GM12878 (cell line): ENCODE measurements around the gene MRPS12.

Source experiments
- CREB1 ChIP-seq: IDR thresholded peaks from 2 replicates; pipeline ENCODE4 v1.6.1; 2012; ENCODE audit warnings: low read depth, mild to moderate bottlenecking, inconsistent platforms
- EP300 ChIP-seq, 2 experiments: fragments of 150-350 bp in 1 of 2; IDR thresholded peaks; 2 replicates each; pipeline ENCODE4 v1.6.1; 2011 to 2012; ENCODE audit warnings: low read depth in 2 of 2, low read length in 2 of 2, borderline replicate concordance in 1 of 2, improper control_type of control experiment in 1 of 2, inconsistent platforms in 1 of 2; ENCODE audit not compliant: control insufficient read depth in 1 of 2
- ESRRA ChIP-seq: IDR thresholded peaks from 2 replicates; pipeline ENCODE4 v1.6.1; 2012; ENCODE audit warnings: mild to moderate bottlenecking, low read length, improper control_type of control experiment
- TAF1 ChIP-seq: IDR thresholded peaks from 2 replicates; pipeline ENCODE4 v1.6.1; 2011; ENCODE audit warnings: mild to moderate bottlenecking, low read depth, low read length, borderline replicate concordance
- TF ChIP-seq, protein P1 (sequence below), 3 experiments: IDR thresholded peaks in 2 of 3; conservative IDR thresholded peaks in 1 of 3; 2 replicates each; pipeline ENCODE4 v1.5.1; 2011; ENCODE audit warnings: low read depth in 3 of 3, low read length in 3 of 3, mild to moderate bottlenecking in 3 of 3, control low read depth in 2 of 3, moderate library complexity in 2 of 3, inconsistent platforms in 1 of 3, mixed read lengths in 1 of 3; ENCODE audit not compliant: control insufficient read depth in 2 of 3, insufficient read depth in 1 of 3; ENCODE audit errors: extremely low read depth in 1 of 3

DNA sequence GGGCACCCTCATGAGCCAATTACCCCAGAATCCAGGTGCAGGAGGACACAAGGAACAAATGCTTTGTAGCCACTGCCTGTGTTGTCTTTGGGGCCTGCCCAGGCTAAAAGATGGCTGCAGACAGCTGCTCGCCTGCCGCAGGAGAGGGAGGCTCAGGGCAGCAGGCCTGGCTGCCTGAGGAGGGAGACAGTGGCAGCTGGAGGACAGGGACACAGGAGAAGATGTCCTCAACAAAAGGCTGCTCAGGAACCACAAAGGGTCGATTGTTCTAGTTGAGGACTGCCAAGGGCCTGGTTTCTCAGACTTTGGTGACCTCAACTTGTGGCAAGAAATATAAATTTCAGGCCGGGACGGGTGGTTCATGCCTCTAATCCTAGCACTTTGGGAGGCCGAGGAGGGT is 39.0 kb upstream of the MRPS12 start:
- TF ChIP-seq TAF1 (no peak), EP300 (IDR thresholded peaks at IDR 0.05; ENCODE audit: borderline replicate concordance in 1 of 2, control insufficient read depth in 1 of 2, low read depth in 2 of 2, low read length in 2 of 2) (no peak), ESRRA (no peak), CREB1 (no peak)
- TF ChIP-seq, protein P1, sequence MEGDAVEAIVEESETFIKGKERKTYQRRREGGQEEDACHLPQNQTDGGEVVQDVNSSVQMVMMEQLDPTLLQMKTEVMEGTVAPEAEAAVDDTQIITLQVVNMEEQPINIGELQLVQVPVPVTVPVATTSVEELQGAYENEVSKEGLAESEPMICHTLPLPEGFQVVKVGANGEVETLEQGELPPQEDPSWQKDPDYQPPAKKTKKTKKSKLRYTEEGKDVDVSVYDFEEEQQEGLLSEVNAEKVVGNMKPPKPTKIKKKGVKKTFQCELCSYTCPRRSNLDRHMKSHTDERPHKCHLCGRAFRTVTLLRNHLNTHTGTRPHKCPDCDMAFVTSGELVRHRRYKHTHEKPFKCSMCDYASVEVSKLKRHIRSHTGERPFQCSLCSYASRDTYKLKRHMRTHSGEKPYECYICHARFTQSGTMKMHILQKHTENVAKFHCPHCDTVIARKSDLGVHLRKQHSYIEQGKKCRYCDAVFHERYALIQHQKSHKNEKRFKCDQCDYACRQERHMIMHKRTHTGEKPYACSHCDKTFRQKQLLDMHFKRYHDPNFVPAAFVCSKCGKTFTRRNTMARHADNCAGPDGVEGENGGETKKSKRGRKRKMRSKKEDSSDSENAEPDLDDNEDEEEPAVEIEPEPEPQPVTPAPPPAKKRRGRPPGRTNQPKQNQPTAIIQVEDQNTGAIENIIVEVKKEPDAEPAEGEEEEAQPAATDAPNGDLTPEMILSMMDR (IDR thresholded peaks at IDR 0.05 in 2 of 3, conservative IDR thresholded peaks at IDR 0.05 in 1 of 3; ENCODE audit: control insufficient read depth in 2 of 3, extremely low read depth in 1 of 3, insufficient read depth in 1 of 3, low read depth in 3 of 3, low read length in 3 of 3), result no peak
